HG02610 (cell line): ENCODE data around the gene TRDMT1.

Experiments used
- ATAC-seq: cut with Tn5 transposase; IDR thresholded peaks from one replicate; pipeline ENCODE4 v1.9.1; 2021; ENCODE audit warnings: mild to moderate bottlenecking, moderate library complexity; ENCODE audit not compliant: unreplicated experiment

Gene TRDMT1

DNA sequence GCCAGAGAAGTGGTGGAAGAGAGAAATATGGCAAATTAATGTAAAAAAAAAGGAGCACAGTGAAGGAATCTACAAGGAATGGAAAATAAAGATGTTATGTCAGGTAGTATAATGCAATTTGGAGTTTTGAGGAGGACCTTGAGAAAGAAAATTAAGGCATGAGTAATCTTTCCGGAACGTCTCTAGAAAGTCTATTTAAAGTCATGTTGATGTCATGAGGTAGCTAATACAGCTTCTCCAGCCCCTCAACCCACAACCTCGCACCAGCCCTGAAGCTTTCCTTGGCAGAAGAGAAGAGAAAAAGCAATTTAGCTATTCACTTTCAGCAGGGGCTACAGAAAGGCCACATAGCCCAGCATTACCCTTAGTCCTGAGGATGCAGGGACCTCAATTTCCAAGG is 22.5 kb downstream of the TRDMT1 start:
- ATAC-seq, result no peak

DNA sequence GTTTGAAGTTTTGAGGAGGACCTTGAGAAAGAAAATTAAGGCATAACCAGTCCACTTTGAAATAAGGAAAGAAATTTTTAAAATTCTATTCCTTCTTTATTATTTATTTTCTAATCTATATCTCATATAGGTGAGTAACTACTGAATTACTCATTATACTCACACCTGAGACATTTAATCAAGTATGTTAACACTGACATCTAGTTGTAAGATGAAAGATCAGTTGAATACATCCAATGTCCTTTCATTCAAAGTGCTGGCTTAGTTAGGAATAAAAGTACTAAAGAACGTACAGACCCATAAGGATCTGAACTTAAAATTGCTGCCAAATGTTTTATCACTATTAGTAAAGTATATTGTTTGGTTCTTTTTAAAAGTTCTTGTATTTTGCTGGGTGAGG is 23.5 kb downstream of the TRDMT1 start:
- no peak for ATAC-seq

DNA sequence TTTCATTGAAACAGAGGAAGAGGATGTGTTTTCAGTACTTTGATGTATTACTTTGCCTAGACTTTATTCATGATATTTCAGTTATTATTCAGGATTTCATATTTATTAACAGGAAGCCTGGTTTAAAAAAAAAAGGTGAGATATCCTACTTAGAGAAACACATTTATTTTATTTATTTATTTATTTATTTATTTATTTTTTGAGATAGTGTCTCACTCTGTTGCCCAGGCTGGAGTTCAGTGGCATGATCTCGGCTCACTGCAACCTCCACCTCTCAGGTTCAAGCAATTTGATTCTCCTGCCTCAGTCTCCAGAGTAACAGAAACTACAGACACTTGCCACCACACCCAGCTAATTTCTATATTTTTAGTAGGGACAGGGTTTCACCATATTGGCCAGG is 24.5 kb downstream of the TRDMT1 start:
- ATAC-seq, result no peak

DNA sequence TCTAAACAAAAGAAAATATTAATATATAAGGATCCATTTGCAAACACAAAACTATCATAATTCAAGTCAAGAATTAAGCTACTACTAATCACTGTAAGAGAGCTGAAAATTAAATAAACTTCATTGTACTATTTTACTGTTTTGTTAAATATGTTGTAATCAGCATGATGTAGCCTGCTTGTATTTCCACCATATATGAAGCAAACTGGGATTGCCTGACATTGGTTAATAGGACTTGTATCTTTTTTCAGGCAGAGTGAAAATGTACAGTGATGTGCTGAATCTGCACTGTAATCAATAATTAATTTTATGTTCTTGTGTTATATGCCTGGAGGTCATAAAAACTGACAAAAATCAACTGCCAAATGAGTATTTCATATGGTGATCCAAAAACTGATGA is 25.4 kb downstream of the TRDMT1 start:
- no peak for ATAC-seq

DNA sequence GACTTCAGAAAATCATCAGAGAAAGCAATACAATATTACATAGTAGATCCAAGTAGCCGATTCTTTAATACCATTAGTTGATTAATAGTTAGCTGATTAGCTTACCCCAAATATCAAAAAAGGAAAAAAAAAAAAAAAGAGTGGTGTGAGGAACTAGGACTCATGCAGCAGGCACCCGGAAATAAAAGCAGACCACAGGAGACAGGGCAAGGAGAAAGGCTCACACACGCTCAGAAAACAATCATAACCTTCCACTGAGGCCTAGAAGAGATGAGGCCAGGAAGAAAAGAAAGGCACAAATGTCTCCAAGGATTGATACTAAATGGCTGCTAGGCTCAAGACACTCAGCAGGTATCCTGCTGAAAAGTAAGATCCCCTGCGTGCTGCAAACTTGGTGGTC is 25.9 kb downstream of the TRDMT1 start:
- no peak for ATAC-seq

DNA sequence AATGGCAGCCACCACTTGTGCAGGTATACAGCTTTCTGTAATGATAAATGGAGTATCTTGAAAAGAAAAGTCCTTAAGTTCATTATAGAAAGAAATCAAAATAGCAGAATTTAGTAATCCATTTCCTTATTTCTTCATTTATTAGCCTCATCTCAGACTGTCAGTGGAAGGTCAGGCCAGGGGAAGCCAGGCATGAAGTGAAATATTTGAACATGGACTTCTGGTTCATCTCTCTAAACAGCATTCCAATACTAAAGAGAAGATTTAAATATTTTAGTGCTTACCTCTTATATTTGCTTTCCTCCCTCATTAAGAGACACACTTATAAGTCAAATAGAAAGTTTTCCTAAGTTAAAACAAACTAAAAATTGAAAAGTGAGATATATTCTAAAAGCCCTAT is 26.8 kb downstream of the TRDMT1 start:
- ATAC-seq, result no peak

DNA sequence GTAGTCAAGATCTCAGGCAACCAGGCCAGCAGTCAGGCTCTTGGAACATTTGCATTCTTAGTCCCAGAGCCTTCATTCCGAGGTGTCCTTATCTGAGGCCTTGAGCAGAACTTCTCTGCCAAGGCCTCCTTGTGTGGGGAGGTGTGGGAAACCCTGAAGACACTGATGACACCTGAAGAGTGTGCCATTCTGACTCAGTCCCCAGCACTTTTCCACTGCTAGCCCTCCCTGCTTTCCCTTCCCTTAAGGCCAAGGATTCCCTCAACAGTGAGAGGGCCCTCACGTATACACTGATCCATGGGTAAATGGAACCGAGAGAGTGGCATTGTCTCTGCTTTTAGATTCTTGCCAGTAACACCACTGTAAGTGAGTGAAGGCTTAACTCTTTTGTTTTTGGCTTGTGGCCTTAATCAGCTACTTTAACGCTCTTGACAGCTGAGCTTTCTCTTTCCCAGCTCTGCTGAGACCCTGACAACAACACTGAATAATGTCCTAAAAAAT is 30.3 kb downstream of the TRDMT1 start:
- no peak for ATAC-seq

DNA sequence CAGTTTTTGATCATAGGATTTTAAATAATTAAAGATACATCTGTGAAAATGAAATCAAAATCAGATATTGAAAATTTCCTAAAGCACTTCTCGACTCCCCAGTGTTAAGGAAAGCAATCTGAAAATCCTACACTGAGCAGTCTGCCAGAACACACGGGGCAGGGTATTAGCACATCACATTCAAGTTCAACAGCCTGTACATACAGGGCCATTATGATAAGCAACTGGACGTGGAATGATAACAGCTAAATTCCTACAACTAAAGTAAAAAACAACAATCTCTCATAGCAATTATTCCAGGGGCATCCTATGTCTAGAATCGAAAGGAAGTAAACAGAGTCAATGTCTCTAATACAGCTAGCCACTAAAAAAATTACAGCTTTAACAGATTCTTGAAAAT is 31.7 kb downstream of the TRDMT1 start:
- no peak for ATAC-seq

DNA sequence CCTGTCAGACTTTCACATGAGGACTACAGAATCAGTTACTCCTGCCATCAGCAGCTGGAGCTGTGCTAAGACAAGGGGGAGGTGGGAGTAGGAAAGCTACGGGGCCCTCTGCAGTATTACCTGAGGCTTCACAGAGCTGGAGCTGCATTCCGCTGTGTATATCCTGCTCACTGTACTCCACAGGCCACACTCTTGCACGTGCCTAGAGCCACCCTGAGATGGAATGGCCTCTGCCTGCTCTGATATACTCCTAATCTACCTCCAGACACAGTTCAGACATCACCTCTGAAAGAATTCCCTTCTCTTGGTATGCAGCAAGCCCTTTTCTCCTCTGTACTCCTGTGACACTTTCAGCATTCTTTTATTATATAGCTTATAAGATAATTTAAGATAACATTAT is 34.8 kb downstream of the TRDMT1 start:
- no peak for ATAC-seq

DNA sequence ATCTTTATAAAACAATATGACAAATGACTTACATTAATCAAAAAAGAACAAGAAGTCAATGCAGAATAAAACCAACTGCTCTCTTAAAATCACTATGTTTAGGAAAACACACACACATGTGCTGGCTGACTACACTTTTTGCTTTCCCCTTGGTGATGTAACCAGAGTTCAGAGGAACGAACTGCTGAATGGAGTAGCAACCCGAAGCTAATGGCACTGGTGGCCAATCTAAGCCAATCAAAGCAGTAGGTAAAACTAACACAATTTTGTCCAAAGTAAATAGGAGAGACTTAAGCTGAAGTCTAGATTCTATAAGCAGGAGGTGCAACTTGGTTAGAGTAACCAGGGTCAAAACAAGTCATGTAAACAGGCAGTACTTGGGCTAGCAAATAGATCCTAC is 38.6 kb downstream of the TRDMT1 start:
- no peak for ATAC-seq

DNA sequence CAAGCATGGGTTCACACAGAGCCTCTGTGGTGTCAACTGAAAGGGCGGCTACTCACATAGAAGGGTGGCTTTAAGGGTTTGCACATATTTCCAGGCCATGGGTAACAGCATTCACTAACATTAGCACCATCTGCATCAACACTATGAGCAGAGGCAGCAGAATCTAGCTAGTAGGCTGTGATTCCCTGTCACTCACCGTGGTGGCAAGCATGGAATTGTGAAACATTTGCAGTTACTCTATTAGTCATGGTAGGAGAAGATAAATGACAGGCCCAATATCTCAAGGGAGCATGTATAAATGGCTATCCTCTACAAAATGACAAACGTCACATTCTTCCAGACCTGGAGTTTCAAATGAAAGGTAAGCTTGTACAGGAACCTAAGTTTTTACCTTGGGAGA is 39.7 kb downstream of the TRDMT1 start:
- no peak for ATAC-seq

DNA sequence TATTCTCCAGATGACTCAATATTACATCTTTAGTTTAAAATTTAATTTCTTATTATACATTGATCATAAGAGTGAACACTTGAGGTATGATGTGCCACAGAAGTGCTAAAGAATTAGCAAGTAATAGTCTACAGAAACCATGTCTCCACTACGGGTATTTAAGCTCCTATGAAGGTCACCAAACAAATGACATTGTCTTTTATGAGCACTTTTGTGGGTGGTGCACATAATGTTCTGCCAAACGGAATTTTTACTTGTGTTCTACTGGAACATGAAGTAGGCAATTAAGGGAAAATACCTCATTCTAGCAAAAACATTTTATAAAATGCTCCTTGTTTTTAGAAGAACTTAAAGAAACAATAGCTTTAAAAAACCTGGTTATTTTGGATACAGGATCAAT is 44.4 kb downstream of the TRDMT1 start:
- ATAC-seq, result no peak

DNA sequence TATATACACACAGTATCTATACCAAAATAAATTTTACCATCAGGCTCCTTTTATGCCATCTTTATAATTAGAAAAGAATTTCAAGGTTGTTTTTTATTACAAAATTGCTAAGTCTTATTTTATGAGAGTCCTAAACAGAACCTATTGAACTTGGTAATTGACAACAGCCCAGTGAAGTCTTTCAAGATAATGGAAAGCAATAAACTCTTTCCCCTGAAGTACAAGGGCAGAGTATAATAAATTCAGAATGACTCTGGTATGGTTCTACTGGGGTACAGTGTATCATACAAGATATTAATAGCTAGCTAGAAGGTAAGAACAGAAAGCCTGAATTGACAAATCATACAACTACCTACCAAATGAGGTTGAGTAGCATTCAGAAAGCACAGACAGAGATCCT is 45.6 kb downstream of the TRDMT1 start:
- ATAC-seq, result no peak

DNA sequence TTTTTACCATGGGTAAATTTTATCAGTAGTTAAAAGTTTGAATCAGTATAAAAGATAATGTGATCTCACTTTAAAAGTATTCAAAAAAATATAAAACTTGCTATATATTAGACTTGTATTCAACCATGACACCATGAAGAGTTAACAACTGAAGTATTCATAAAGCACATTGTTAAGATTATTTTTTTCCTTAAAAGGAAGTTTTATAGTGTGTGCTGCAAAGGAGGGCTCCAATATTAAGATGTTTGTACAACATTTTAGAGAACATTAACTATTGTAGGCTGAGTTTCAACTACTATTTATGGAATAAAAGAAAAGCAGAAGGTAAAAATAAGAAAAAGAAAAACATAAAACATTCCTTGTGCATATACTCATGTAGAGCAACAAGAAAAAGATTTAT is 47.4 kb downstream of the TRDMT1 start:
- ATAC-seq, result no peak

DNA sequence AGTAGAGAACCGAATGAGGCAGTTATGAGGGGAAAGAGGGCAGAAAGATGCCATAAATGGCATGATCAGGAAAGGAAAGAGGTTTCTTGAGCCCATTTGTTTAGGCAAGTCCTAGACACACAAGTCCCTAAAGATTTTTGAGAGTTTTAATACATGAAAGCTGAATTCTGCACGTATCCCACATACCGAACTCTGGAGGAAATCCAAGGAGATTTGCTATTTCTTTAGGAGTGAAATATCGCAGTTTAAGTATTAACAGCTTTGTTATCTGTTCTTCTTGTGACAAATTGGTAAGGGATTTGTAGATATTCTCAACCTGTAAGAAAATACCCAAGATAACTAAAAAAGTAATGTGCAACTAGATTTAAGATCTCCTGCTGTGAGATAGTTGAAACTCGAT is 48.2 kb downstream of the TRDMT1 start:
- no peak for ATAC-seq

DNA sequence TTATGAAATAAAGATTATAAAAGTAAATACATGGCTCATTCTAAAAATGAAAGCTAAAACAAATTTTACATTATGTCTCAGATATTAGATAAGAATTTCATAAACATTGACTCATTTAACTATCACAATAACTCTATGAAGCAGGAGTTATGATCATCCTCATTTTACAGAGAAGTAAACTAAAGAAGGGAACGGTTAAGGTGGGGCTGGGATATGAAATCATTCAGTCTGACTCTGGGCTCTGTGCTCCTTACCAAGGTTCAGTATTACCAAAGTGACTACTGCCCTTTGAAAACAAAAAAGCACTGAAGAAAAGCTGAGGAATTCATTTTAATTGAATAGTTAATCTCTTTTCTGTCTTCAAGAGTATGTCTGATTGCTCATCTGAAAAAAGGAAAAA is 49.8 kb downstream of the TRDMT1 start:
- ATAC-seq, result no peak

DNA sequence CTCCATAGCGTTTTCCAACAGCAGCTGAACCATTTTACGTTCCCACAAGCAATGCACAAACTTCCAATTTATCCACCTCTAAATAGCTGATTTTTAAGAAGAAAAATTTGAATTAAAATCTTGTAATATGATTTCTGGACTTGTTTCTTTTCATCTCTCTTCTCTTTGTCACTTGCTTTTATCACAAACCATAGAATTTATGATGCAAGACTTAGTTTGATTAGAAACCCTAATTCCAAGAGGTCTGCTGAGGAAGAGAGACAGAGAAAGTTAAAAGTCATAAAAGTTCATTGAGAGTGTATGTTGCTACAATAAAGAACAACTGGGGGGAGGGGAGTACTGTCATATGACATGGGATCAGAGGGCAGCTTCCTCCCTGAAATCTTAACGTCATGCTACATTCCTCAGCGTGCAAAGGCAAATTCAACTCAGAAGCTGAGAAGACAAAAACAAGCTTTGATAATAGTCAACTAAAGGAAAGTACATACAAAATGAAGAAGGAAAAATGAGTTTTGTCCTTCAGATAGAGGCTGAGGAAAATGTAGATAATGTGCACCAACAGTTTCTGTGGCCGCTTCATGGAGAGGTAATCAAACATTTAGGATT is 53.5 kb downstream of the TRDMT1 start:
- no peak for ATAC-seq

DNA sequence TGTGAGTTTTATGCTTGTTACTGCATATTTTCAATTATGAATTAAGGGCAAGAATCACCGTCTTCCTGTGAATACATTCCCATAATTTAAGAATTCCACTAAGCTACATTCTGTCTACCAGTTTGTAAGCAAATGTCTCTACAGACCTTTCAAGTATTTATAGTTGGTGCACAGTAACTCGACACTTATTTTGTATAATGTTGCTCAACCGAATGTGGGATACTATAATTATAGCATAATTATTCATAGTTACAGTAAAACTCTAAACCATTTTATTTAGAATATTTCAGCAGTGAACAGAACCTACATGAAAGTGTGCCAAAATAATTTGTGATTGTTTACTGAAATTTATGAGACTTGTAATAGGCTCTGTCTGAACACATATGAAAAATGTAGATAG is 54.6 kb downstream of the TRDMT1 start:
- ATAC-seq, result no peak

DNA sequence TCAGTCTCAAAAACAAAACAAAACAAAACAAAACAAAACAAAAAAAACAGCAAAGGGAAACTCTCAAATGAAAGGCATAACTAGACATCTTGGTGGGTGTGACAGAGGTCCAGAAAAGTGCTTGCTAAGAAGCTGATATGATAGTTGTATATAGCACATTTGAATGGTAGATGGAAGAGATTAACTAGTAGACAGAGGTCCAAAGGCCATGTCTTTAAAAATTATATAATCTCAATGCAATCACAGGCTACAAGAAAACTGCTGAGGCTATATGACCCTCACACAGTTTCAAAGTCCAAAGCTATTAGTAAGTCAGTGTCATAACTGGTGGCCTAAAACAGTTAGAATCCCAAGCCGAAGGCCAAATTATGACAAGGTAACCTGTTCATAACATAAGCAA is 56.2 kb downstream of the TRDMT1 start:
- no peak for ATAC-seq

DNA sequence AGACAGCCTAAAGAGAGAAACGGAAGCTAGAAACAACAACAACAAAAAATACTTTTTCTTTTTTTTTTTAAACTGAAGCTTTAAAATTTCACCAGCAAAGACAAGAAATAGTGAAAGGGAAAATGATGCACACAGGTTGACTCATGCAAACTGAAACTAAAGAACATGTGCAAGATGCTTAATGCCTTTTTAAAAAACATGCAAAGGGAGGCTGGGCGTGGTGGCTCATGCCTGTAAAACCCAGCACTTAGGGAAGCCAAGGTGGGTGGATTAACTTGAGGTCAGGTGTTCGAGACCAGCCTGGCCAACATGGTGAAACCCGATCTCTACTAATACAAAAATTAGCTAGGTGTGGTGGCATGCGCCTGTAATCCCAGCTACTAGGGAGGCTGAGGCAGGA is 56.7 kb downstream of the TRDMT1 start:
- ATAC-seq, result peak; percentile 45

DNA sequence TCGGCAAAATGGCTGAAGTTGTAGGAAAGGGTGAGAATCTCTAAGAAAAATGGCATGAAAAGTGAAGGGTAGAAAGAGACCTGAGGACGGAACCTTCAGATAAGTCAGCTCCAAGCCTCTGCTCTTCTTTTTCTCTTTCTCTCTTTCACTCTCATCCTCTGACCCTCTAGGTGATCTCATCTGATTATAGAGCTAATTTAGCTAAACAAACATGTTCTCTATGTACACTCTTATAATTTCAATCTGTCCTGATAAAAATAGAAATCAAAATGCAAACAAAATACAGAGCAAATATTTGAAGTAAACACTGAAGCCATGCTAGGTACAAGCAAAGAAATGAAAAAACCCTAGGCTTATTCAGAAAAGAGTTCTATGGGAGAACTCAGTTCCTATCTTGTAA is 57.4 kb downstream of the TRDMT1 start:
- ATAC-seq, result no peak

DNA sequence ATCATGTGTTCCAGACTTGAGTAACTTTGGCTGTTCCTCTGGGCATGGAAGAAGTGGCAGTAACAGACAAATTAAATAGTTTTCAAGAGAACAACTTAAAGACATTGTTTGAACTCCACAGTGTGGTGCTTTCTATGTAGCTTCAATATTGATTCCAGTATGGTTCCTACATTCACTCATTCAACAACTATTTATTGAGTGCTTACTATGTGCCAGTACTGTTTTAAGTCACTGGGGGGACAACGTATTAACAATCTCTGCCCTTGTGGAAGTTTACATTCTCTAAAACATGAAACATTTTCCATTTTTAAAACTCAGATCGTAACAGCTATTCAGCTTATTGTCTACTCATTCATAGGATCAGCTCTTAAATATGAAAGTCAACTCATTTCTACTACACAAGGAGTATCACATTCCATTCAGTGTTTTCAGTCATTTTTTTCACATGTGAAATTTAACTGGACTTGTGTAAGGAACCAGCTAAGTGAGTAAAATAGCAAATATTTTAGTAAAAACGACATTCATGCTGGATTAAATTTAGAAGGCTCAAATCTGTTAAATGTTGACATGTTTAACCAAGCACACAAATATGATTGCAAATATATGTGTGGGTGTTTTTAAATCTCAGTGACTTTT is 58.3 kb downstream of the TRDMT1 start:
- no peak for ATAC-seq
